Measurements from ENCODE around the gene TRMT11. TPM values are rescaled to one million over a fixed set of nuclear protein-coding genes. Genes with fewer than 3 reads are reported as not detected.
"Not testable (repeated sequence)": the region's sequence is repeated elsewhere in the genome, so short reads cannot be mapped to it uniquely, and the experiment has no call there.

TRMT11 gene
- polyA plus RNA-seq, 10 donors, result 9.8 to 18.0 (median 15.8) TPM

DNA sequence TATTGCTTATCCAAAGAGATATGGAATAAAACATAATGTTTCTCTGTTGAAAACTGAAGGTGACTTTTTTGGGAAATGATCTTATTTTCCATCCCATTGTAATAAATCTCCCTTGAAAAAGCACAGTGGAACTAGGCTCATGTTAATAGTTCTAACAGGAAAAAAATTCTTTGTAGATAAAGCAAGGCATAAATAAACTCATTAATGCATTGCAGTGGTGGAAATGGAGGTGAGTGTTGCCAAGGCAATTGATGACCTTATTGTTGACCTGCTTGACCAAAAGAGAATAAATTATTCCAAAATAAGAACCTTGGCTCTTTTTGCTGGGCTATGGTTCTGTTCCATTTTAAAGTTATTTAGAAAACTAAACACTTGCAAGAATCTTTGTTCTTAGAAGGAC, 55.2 kb downstream of the TRMT11 start:
- peak in 1 of 3 donors; percentile 34 for DNase-seq

DNA sequence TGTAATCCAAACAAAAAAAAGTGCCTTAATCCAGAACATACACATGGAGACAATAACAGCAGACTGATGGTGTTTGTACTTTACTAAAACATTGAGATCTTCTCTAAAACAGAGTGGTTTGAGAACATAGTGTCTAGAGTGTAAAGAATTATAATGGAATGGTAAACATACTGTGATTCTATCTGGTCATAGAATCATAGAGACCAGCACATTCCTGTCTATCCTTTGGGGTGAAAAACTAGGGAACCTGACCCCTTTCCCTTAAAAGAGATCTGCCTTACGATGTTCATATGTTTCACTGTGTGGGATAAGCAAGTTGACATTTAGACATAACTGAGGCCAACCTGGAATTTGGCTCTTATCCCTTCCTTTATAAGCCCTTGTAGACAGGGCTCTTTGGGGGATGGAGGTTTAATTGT, 55.7 kb downstream of the TRMT11 start:
- no peak for DNase-seq

- DNase-seq, result no peak
These were observed 61.3 kb downstream of the TRMT11 start for GRCh38 chr6:126047648-126048047.

GRCh38 chr6:126048635-126049034, 62.3 kb downstream of the TRMT11 start:
- DNase-seq, result peak in 1 of 3 donors; percentile 30

DNA sequence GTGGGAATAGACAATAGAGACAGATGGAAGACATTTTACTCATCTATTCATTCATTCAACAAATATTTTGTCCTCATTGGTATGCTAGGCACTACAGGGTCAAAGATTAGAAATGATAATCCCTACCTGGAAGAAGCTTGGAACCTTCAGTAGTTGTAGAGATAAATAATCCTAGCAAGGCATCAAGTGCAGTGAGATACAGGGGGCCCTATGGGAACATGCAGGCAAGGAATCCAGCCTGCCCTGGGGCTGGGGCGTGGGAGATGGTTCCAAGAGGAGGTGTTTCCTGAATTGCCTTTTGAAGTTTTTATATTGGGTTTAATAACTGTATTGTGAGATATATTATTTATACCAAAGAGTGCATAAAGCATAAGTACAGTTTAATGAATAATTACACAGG, 64.5 kb downstream of the TRMT11 start:
- DNase-seq, result no peak

DNA sequence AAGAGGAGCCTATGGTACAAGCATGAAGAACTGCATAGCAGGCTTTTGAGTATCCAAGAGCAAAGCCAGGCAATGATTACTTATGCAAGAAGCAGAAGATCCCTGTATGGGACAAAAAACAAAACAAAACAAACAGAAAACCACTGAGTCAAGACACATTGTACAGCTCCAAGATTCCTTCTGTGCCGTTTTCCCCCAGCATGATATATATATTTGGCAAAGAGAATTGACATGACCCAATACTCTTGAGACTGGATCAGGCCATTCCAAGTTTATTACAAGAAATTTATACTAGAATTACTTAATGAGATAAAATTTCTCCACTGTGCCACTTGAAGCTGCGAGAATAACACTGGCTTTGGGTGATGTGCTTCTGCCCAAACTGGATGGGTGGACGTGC, 65.5 kb downstream of the TRMT11 start:
- peak in 1 of 3 donors; percentile 56 for DNase-seq

DNA sequence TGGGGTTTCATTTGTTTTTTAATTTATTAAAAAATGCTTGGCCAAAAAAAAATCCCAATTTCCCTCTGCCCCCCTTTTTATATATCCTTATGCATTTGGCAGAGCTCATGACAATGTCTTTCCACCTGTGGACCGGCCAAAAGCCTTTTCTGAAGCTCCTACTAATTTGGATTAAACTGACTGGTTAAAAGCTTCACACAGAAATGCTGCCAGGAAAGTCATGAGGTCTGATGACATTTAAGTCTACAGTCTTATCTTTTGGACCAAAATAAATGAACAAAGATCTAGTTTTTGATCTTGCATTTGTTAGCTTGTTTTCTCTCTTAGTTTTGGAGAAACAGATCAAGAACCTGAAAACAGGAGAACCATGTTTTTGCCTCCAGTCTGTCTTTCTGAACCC, 66.1 kb downstream of the TRMT11 start:
- peak in 1 of 3 donors; percentile 21 for DNase-seq

DNA sequence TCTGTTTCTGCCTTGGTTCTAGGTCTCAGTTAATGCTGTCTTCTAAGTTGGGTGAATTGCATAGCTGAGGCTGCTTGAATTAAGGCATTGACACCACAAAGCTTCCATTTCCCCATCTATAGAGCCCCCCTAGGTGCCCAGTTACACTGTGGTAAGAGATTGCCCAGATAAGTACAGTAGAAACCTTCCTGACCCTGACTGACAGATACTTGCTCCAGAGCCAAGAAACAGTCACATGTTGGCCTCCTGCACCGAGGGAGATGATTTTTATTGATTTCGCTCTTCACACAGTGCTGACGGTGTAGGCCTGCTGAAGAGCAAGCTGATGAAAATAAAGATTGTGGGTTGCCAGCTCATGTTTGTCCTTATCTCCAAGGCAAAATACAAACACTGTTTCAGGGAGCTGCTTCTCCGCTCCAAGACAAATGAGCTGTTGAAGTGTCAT, 67.9 kb downstream of the TRMT11 start:
- DNase-seq, result peak; percentile 40 to 69 (median 54)

DNA sequence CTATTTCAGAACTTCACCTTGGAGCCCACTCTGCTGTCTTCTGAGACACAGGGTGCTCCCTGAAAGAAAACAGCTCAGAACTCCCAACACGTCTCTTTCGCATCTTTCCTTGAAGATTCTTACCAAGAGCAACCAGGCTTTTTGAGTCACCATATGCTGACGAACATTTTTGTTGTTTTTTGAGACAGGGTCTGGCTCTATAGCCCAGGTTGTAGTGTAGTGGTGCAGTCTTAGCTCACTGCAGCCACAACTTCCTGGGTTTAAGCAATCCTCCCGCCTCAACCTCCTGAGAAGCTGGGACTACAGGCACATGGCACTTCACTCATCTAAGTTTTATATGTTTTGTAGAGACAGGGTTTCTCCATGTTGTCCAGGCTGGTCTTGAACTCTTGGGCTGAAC, 68.5 kb downstream of the TRMT11 start:
- DNase-seq, result no peak

DNA sequence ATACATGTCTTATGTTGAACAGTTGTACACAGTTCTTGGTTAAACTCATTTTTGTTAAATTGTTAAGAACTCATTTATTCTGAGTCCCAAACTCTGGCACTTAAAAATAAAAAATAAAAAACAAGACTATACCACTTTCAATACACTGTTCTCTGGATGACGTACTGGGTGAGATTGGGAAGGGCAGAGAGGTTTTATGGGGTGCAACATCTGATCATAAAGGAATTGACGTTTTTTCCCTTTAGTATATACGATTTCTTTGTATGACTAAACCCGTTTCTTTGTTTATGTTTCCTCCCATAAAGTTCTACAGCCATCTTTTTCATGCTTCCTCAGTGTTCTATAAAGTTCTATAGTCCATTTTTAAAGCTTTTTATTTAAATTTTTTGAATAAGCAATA, 69.1 kb downstream of the TRMT11 start:
- no peak for DNase-seq

DNA sequence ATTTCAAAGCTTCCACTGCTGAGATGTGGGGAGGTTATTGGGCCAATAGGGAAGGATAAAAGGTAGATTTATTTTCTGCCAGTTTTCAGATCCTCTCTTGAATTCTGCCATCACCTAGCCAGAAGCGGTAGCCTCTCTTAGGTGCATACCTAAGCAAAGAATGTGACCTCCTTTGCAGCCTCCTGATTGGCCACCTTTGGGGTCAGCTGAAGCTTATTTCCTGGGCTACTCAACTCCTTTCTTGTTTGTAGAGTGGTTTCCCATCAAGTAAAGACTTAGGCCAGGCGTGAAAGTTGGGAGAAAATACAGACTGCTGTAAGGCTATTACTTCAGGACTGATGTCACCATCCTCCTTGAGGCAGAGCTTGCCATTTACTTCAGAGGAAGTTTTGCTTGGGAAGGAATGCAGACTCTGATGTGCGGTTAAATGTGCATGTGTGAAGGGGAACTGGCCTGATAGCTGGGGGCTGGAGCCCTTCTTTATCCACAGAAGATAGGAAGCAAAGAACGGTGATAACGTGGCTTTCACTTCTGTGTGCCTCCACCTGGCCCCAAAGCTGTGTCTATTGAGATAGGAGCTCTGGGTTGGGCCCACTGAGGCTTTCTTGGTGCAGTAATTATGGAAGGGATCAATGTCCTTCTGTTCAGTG, 70.1 kb downstream of the TRMT11 start:
- DNase-seq, result no peak

- not testable (repeated sequence) for DNase-seq
These were observed 71.7 kb downstream of the TRMT11 start for GRCh38 chr6:126058085-126058484.

- DNase-seq, result no peak
These were observed 74.1 kb downstream of the TRMT11 start for GRCh38 chr6:126060400-126060799.

GRCh38 chr6:126063512-126064146, 77.3 kb downstream of the TRMT11 start:
- no peak for DNase-seq

DNA sequence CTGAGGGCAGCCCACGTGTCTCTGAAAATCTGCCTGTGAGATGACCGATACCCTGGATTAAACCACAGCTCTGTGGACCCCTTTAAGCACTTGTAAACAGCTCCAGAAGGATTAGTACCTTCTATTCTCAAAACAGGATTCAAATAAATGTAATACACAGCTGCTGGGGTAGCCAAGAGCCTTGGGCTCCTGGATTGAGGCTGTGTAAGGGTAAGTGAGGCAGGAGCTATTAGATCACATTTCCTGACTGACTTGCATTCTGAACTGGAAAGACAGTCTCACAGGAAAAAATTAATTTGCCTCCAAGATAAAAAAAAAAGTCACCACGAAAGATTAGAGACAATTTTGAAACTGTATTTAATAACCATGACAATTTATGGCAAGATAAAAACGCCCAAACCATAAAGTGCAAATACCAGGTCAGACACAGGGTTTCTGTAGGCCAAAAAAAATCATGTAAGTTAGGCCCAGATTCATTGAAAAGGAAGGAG, 78.0 kb downstream of the TRMT11 start:
- DNase-seq, result no peak

DNA sequence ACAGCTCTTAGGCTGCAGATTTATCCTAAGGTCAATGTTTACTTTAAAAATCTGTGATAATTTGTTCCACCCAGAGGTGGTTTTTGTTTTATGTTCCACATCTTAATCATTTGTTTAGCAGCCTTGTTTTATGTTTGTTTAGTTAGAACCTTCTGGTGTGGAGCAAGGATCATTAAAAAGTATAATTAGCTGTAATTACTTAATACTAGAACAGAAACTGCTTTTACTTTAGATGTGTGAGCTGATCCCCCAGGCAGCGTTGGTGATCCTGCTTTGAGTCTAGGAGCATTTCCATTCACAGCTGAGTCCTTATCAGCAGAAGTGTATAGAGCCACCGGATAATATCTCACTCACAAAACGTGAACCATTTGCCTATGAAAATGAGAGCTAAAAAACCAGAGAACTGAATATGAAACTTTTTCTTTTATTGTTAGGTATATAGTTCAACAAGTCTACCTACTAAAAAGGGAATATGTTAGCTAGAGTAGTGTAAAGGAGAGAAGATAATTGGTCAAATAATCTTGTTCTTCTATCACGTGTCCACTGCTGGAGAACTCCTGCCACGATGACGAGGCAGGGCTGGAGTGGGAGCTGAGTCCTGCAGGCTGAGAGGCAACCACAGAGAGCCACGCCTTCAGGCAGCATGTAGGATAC, 78.5 kb downstream of the TRMT11 start:
- no peak for DNase-seq

- no peak for DNase-seq
These were observed 80.0 kb downstream of the TRMT11 start for GRCh38 chr6:126066053-126067048.

- DNase-seq, result no peak
These were observed 80.7 kb downstream of the TRMT11 start for GRCh38 chr6:126067073-126067472.

DNA sequence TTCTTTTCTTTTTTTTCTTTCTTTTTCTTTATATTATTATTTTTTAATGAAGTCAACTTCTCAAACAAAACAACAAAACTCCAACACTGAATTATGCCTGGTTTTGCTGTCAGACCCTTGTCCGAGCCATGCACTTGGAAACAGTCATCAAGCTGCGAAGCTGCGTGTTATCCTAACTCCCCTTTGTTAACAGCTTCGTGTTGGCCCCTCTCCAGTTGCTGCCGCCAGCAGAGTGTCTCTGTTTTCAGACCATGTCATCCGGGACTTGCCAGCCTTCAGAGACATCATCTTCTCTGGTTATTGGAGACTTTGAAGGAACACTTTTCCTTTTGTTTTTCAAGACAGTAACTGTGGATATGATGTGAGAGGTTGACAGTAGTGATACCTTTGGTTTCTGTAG, 83.1 kb downstream of the TRMT11 start:
- no peak for DNase-seq

- peak in 1 of 3 donors; percentile 37 for DNase-seq
These were observed 84.8 kb downstream of the TRMT11 start for GRCh38 chr6:126071000-126071647.

- DNase-seq, result no peak
These were observed 85.8 kb downstream of the TRMT11 start for GRCh38 chr6:126072172-126072571.
